ENCODE measurements around the gene ARHGAP4. TPM values are rescaled to one million over a fixed set of nuclear protein-coding genes. Genes with fewer than 3 reads are reported as not detected.

ARHGAP4 gene
- total and polyA plus RNA-seq, 10 donors, result 176 to 713 (median 269) TPM

DNA sequence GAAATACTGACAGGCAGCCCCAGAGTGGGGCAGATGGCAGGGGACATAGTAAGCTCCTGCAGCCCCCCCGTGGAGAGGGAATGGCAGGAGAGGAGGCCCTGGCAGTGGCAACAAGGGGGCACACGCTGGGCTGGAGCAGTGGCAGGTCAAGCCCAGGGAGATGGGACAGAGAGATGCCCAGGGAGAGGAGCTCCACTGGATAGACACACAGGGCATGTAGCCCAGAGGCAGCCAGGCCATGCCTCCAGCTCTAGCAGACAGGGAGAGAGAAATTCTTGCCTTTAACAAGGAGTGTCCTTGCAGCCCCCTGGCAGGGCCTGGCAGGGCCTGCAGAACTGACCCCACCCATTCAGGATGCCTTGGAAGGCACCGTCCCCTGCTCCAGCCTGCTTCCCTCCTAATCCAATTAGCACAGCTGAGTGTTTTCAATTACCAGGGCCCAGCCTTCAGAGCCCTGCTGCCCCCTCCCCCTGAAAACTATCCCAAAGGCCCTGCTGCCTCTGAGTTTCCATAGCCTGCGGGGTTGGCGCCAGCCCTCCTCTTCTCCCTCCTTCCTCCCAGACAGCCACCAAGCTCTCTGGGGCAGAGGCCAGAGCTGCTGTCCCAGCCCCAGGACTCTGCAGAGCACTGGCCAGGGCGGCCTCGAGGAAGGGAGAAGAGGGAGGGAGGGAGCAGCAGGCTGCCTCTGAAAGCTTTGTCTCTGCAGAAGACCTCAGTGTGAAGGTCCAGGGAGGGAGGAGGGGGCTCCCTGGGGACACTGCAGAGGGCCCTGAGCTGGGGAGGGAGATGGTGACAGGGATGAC, 52.6 kb downstream of the ARHGAP4 start:
- Histone ChIP-seq H3K36me3 (no peaks in the 10 kb centered on the region), H3K4me3 (no peak overlapping the region), H3K27me3 (replicated peaks in 1 of 7) (peaks cover 0 to 62% (median 24%) of the 10 kb centered on the region in 7 donors), H3K27ac (no peak overlapping the region), H3K9me3 (no peaks in the 10 kb centered on the region), H3K4me1 (no peaks in the 10 kb centered on the region)
- TF ChIP-seq, protein P1, sequence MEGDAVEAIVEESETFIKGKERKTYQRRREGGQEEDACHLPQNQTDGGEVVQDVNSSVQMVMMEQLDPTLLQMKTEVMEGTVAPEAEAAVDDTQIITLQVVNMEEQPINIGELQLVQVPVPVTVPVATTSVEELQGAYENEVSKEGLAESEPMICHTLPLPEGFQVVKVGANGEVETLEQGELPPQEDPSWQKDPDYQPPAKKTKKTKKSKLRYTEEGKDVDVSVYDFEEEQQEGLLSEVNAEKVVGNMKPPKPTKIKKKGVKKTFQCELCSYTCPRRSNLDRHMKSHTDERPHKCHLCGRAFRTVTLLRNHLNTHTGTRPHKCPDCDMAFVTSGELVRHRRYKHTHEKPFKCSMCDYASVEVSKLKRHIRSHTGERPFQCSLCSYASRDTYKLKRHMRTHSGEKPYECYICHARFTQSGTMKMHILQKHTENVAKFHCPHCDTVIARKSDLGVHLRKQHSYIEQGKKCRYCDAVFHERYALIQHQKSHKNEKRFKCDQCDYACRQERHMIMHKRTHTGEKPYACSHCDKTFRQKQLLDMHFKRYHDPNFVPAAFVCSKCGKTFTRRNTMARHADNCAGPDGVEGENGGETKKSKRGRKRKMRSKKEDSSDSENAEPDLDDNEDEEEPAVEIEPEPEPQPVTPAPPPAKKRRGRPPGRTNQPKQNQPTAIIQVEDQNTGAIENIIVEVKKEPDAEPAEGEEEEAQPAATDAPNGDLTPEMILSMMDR (IDR thresholded peaks at IDR 0.05 in 8 of 11, conservative IDR thresholded peaks at IDR 0.05 in 3 of 11), result no peak
- TF ChIP-seq POLR2AphosphoS5 (IDR thresholded peaks at IDR 0.05), result no peak
- no peak for TF ChIP-seq POLR2A (IDR thresholded peaks at IDR 0.05)
- intact Hi-C loops (cut with DNase I; ENCODE audit: low total_unique reads), result no loop called here
- 27 to 47% (median 43%) methylated on average over 3 to 7 of the region's 7 CpGs for WGBS, 5 donors
- DNase-seq, result peak; percentile 68

DNA sequence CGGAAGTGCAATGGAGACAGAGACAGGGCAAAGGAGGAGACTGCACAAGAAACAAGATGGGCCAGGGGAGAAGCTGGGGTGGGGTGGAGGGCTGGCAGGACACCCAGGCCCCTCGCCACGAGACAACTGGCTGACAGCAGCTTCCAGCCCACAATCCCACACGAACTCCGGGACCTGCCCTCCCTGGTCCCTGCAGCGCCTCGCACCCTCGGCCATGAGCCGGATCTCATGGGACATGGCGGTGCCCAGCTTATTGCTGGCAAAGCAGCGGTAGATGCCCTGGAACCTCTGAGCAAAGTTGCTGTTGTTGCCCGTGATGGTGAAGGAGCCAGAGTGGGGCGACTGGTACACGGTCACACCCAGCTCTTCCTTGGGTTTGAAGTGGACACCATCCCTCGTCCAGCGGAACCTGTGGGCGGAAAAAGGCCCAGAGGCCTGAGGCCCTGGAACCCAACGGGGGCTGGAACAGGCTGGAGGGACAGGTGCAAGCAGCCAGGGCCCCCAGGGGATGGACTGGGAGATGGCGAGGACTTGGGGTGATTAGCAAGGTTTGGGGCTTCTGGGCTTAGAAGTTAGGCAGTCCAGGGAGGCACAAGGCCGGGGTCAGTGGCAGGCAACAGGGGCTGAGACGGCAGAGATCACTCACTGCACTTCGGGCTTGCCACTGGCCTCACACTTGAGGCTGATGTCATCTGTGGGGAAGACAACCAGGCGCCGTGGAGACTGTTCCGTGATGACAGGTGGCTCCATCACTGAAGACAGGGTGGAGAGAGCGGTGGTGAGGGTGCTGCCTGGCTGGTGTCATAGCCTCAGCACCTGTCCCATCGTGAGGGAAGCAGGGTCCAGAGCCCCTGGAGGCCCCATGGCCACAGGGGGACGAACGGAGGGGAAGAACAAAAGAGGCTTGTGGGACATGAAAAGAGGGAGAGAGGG, 53.9 kb downstream of the ARHGAP4 start:
- Histone ChIP-seq H3K27ac (no peak overlapping the region), H3K27me3 (replicated peaks in 1 of 7) (peaks cover 0 to 50% (median 14%) of the 10 kb centered on the region in 7 donors), H3K36me3 (no peaks in the 10 kb centered on the region), H3K4me3 (no peak overlapping the region), H3K4me1 (no peaks in the 10 kb centered on the region), H3K9me3 (no peaks in the 10 kb centered on the region)
- no peak for TF ChIP-seq POLR2AphosphoS5 (IDR thresholded peaks at IDR 0.05)
- TF ChIP-seq, protein P1 (IDR thresholded peaks at IDR 0.05 in 8 of 11, conservative IDR thresholded peaks at IDR 0.05 in 3 of 11), result no peak
- TF ChIP-seq POLR2A (IDR thresholded peaks at IDR 0.05), result no peak
- 49 to 88% (median 78%) methylated on average over 4 to 29 of the region's 29 CpGs for WGBS, 5 donors
- DNase-seq, result peak; percentile 66
- intact Hi-C loops (cut with DNase I; ENCODE audit: low total_unique reads), result no loop called here

DNA sequence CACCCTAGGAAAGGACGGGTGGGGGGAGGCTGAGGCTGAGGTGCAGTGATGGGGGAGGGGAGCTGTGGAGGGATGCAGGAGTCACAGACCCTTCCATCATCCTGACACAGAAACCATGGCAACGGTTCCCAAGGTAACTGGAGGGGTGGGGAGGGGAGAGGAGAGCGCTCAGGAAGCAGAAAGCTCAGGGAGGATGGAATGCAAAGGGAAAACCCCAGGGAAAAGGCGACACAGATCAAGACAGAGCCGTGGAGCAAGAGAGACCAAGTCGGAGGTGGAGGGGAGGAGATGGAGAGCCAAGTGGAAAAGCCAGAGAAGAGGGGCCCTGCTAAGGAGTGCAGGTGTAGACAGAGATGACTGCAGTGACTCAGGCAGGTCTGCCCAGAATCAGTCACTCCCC, 54.6 kb downstream of the ARHGAP4 start:
- Histone ChIP-seq H3K4me1 (no peaks in the 10 kb centered on the region), H3K36me3 (no peaks in the 10 kb centered on the region), H3K27ac (no peak overlapping the region), H3K27me3 (replicated peaks in 1 of 7) (peaks cover 0 to 44% (median 11%) of the 10 kb centered on the region in 7 donors), H3K4me3 (no peak overlapping the region), H3K9me3 (no peaks in the 10 kb centered on the region)
- intact Hi-C loops (cut with DNase I; ENCODE audit: low total_unique reads), result no loop called here
- peak; percentile 51 for DNase-seq
- TF ChIP-seq, protein P1 (IDR thresholded peaks at IDR 0.05 in 8 of 11, conservative IDR thresholded peaks at IDR 0.05 in 3 of 11), result no peak
- TF ChIP-seq POLR2A (IDR thresholded peaks at IDR 0.05) (no peak), POLR2AphosphoS5 (IDR thresholded peaks at IDR 0.05) (no peak)
- WGBS, 5 donors, result 25 to 35% (median 34%) methylated on average over 6 of the region's 6 CpGs
